GM18909 (cell line): ENCODE data around the gene SLC1A4.
"Not testable (repeated sequence)": the region's sequence is repeated elsewhere in the genome, so short reads cannot be mapped to it uniquely, and the experiment has no call there.

Source experiments
- ATAC-seq: cut with Tn5 transposase; IDR thresholded peaks from one replicate; pipeline ENCODE4 v1.9.1; 2021; ENCODE audit warnings: mild to moderate bottlenecking; ENCODE audit not compliant: unreplicated experiment, poor library complexity

The SLC1A4 gene

GRCh38 chr2:64963138-64963537, 26.1 kb upstream of the SLC1A4 start:
- ATAC-seq: not testable (repeated sequence)

GRCh38 chr2:64963719-64964118, 25.5 kb upstream of the SLC1A4 start:
- ATAC-seq: no peak

- no peak for ATAC-seq
Observed at GRCh38 chr2:64966017-64966416, 23.2 kb upstream of the SLC1A4 start.

- no peak for ATAC-seq
Observed at GRCh38 chr2:64966839-64967238, 22.4 kb upstream of the SLC1A4 start.

GRCh38 chr2:64967601-64968000, 21.6 kb upstream of the SLC1A4 start:
- no peak for ATAC-seq

- ATAC-seq: not testable (repeated sequence)
Observed at GRCh38 chr2:64969086-64969485, 20.1 kb upstream of the SLC1A4 start.

- ATAC-seq: no peak
Observed at GRCh38 chr2:64970495-64970894, 18.7 kb upstream of the SLC1A4 start.

- ATAC-seq: no peak
Observed at GRCh38 chr2:64972426-64972825, 16.8 kb upstream of the SLC1A4 start.

- ATAC-seq: no peak
Observed at GRCh38 chr2:64972876-64973275, 16.3 kb upstream of the SLC1A4 start.

- no peak for ATAC-seq
Observed at GRCh38 chr2:64975232-64975821, 13.9 kb upstream of the SLC1A4 start.

- ATAC-seq: no peak
Observed at GRCh38 chr2:64976276-64976675, 12.9 kb upstream of the SLC1A4 start.

GRCh38 chr2:64978514-64979268, 10.5 kb upstream of the SLC1A4 start:
- no peak for ATAC-seq

- ATAC-seq: no peak
Observed at GRCh38 chr2:64979744-64980143, 9.5 kb upstream of the SLC1A4 start.

GRCh38 chr2:64980183-64980582, 9.0 kb upstream of the SLC1A4 start:
- no peak for ATAC-seq

- ATAC-seq: no peak
Observed at GRCh38 chr2:64982311-64982857, 6.8 kb upstream of the SLC1A4 start.

- no peak for ATAC-seq
Observed at GRCh38 chr2:64982932-64983331, 6.3 kb upstream of the SLC1A4 start.

GRCh38 chr2:64985447-64985846, 3.8 kb upstream of the SLC1A4 start:
- peak; percentile 28 for ATAC-seq

- no peak for ATAC-seq
Observed at GRCh38 chr2:64987001-64987955, 1.9 kb upstream of the SLC1A4 start.

- ATAC-seq: no peak
Observed at GRCh38 chr2:64987956-64988419, 1.2 kb upstream of the SLC1A4 start.

- peak; percentile 34 for ATAC-seq
Observed at GRCh38 chr2:64988420-64989125, 626 bp upstream of the SLC1A4 start.
